ENCODE data around the gene VWA1. TPM values are rescaled to one million over a fixed set of nuclear protein-coding genes. Genes with fewer than 3 reads are reported as not detected.
"Not testable (repeated sequence)": the region's sequence is repeated elsewhere in the genome, so short reads cannot be mapped to it uniquely, and the experiment has no call there.

Gene VWA1
- polyA plus RNA-seq, 2 of the 4 experiments (the other 2 are of a cell fraction), result 4.0 to 5.3 TPM

DNA sequence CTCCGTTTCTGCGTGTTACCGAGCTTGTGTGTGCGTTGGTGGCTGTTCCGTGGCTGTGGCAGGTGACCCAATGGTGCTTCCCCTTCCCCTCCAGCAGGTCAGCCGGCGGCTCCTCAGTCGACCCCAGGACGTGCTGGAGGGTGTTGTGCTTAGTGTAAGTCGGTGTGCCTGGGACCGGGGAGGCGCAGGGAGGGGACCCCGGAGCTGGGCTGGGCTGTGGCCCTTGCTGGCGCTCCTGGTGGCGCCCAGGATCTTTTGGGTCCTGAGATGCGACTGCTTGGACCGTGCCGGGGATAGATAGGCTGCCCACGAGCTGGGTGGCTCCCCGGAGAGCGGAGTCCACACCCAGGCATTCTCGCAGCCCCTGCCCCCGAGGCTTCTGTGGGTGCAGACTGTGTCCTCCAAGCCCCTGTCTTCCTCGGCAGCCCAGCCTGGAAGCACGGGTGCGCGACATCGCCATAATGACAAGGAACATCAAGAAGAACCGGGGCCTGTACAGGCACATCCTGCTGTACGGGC is 19.9 kb downstream of the VWA1 start:
- H3K4me1 ChIP-seq, result no peaks in the 10 kb centered on the region
- ChIA-PET CTCF (no interaction called here), POLR2A (no interaction called here)
- no peak overlapping the region for H3K27ac ChIP-seq
- H3K4me2 ChIP-seq, result no peak overlapping the region
- ATAC-seq (no peak), DNase-seq (ENCODE audit: low read depth in 1 of 2, low spot score in 1 of 2) (no peak), FAIRE-seq (no peak)
- WGBS (ENCODE audit: missing lambda C conversion rate), result no CpG with 5 or more reads among the region's 30 CpGs
- TF ChIP-seq NR3C1 (IDR thresholded peaks at IDR 0.05) (no peak), CHD2 (IDR thresholded peaks at IDR 0.05; ENCODE audit: low read length, partially characterized antibody) (no peak), CBX8 (IDR thresholded peaks at IDR 0.05) (no peak), CHD4 (IDR thresholded peaks at IDR 0.05; ENCODE audit: borderline replicate concordance) (no peak), ZSCAN20 (CRISPR knock-in tag; IDR thresholded peaks at IDR 0.05) (no peak), BHLHE40 (IDR thresholded peaks at IDR 0.05; ENCODE audit: low read depth, low read length) (no peak), HDAC2 (IDR thresholded peaks at IDR 0.05) (no peak)
- no peak overlapping the region for H3K4me3 ChIP-seq
- H3K9me3 ChIP-seq, result no peaks in the 10 kb centered on the region

GRCh38 chr1:1455934-1456333 is 20.4 kb downstream of the VWA1 start:
- H3K4me1 ChIP-seq; DNase-seq (ENCODE audit: low read depth in 1 of 2, low spot score in 1 of 2); H3K4me2 ChIP-seq; CTCF ChIA-PET; H3K4me3 ChIP-seq; FAIRE-seq; H3K9me3 ChIP-seq; ATAC-seq; POLR2A ChIA-PET; H3K27ac ChIP-seq: not testable (repeated sequence)
- no CpG with 5 or more reads among the region's 15 CpGs for WGBS (ENCODE audit: missing lambda C conversion rate)

DNA sequence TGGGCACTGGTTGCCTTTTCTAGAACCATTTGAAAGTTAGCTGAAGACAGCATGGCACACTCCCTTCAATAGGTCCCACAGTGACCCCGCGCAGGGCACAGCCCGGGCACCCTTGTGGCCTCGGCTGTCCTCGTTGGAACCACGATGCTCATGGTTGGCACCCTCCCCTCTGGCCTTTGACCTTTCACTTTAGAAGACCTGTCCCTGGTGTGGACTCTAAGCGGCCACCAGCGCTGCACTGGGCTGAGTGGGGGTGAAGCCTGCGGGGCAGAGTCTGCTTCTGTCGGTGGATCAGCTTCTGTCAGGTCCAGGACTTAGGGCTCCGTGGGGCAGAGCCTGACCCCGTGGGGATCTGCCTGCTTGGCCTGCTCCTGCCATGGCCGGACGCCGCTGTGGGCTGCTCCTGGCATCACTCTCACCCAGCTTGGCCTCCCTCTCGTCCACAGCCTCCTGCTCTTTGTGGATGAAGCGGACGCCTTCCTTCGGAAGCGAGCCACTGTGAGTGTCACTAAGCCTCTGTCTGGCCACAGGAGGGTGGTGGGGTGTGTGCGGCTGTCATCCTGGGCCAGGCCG is 21.3 kb downstream of the VWA1 start:
- ATAC-seq; H3K4me3 ChIP-seq; H3K4me2 ChIP-seq; FAIRE-seq; POLR2A ChIA-PET; H3K27ac ChIP-seq; CTCF ChIA-PET; H3K9me3 ChIP-seq; H3K4me1 ChIP-seq; DNase-seq (ENCODE audit: low read depth in 1 of 2, low spot score in 1 of 2): not testable (repeated sequence)
- no CpG with 5 or more reads among the region's 22 CpGs for WGBS (ENCODE audit: missing lambda C conversion rate)

DNA sequence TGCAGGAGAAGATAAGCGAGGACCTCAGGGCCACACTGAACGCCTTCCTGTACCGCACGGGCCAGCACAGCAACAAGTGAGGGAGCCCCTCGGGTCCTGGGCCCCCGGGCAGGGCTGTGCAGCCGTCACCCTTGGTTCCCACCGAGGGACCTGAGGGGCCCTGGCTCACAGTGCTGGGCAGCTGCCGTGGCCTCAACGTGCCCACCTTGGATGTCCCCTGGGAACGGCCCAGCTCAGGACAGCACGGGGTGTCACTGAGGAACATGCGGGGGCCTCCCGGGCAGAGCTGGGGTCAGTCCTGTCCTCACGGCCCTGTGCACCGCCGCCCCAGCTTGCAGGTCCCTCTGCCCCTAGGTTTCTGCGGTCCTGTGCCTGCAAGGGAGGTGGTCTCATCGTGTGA is 23.7 kb downstream of the VWA1 start:
- DNase-seq (ENCODE audit: low read depth in 1 of 2, low spot score in 1 of 2); H3K27ac ChIP-seq; H3K4me3 ChIP-seq; H3K4me1 ChIP-seq; CTCF ChIA-PET; ATAC-seq; FAIRE-seq; POLR2A ChIA-PET; H3K4me2 ChIP-seq; H3K9me3 ChIP-seq: not testable (repeated sequence)
- WGBS (ENCODE audit: missing lambda C conversion rate), result no CpG with 5 or more reads among the region's 19 CpGs

GRCh38 chr1:1459711-1460110 is 24.2 kb downstream of the VWA1 start:
- CTCF ChIA-PET; H3K9me3 ChIP-seq; H3K4me2 ChIP-seq; H3K4me3 ChIP-seq; ATAC-seq; H3K27ac ChIP-seq; DNase-seq (ENCODE audit: low read depth in 1 of 2, low spot score in 1 of 2); H3K4me1 ChIP-seq; FAIRE-seq; POLR2A ChIA-PET: not testable (repeated sequence)
- WGBS (ENCODE audit: missing lambda C conversion rate), result no CpG with 5 or more reads among the region's 14 CpGs

GRCh38 chr1:1460540-1461130 is 25.1 kb downstream of the VWA1 start:
- ChIA-PET CTCF (no interaction called here), POLR2A (no interaction called here)
- DNase-seq (ENCODE audit: low read depth in 1 of 2, low spot score in 1 of 2) (no peak), FAIRE-seq (no peak), ATAC-seq (no peak)
- WGBS (ENCODE audit: missing lambda C conversion rate), result no CpG with 5 or more reads among the region's 27 CpGs
- Histone ChIP-seq H3K27ac (no peak overlapping the region), H3K4me3 (no peak overlapping the region), H3K4me1 (no peaks in the 10 kb centered on the region), H3K9me3 (no peaks in the 10 kb centered on the region), H3K4me2 (no peak overlapping the region)
- TF ChIP-seq, protein P1, sequence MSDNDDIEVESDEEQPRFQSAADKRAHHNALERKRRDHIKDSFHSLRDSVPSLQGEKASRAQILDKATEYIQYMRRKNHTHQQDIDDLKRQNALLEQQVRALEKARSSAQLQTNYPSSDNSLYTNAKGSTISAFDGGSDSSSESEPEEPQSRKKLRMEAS (IDR thresholded peaks at IDR 0.05), result no peak
- TF ChIP-seq, protein P2, sequence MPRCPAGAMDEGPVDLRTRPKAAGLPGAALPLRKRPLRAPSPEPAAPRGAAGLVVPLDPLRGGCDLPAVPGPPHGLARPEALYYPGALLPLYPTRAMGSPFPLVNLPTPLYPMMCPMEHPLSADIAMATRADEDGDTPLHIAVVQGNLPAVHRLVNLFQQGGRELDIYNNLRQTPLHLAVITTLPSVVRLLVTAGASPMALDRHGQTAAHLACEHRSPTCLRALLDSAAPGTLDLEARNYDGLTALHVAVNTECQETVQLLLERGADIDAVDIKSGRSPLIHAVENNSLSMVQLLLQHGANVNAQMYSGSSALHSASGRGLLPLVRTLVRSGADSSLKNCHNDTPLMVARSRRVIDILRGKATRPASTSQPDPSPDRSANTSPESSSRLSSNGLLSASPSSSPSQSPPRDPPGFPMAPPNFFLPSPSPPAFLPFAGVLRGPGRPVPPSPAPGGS (IDR thresholded peaks at IDR 0.05), result no peak
- no peak for TF ChIP-seq HES2 (IDR thresholded peaks at IDR 0.05)
- TF ChIP-seq ATOH8 (CRISPR knock-in tag; IDR thresholded peaks at IDR 0.05; ENCODE audit: low read depth), result no peak
- no peak for TF ChIP-seq RNF2 (IDR thresholded peaks at IDR 0.05; ENCODE audit: borderline replicate concordance, low read depth)
- no peak for TF ChIP-seq RAD21 (conservative IDR thresholded peaks at IDR 0.05 in 1 of 2, IDR thresholded peaks at IDR 0.05 in 1 of 2)
- no peak for TF ChIP-seq RCOR1 (IDR thresholded peaks at IDR 0.05; ENCODE audit: low read depth, low read length)
- no peak for TF ChIP-seq EHMT2 (IDR thresholded peaks at IDR 0.05; ENCODE audit: low read depth)
- no peak for TF ChIP-seq HOXB13 (CRISPR knock-in tag; IDR thresholded peaks at IDR 0.05; ENCODE audit: low read depth)
- no peak for TF ChIP-seq RFX5 (IDR thresholded peaks at IDR 0.05)
- no peak for TF ChIP-seq CHD2 (IDR thresholded peaks at IDR 0.05; ENCODE audit: low read length, partially characterized antibody)
- TF ChIP-seq HDAC2 (IDR thresholded peaks at IDR 0.05), result no peak
- TF ChIP-seq EHF (CRISPR knock-in tag; IDR thresholded peaks at IDR 0.05), result no peak
- TF ChIP-seq, protein P3, sequence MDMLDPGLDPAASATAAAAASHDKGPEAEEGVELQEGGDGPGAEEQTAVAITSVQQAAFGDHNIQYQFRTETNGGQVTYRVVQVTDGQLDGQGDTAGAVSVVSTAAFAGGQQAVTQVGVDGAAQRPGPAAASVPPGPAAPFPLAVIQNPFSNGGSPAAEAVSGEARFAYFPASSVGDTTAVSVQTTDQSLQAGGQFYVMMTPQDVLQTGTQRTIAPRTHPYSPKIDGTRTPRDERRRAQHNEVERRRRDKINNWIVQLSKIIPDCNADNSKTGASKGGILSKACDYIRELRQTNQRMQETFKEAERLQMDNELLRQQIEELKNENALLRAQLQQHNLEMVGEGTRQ (IDR thresholded peaks at IDR 0.05), result no peak
